Testis (tissue), 3 donors: ENCODE results near the gene SMAD9. TPM values are rescaled to one million over a fixed set of nuclear protein-coding genes. Genes with fewer than 3 reads are reported as not detected.

Source experiments
- DNase-seq: peaks from one replicate; pipeline ENCODE4 v3.0.0-alpha.2; 2019
- H3K27ac ChIP-seq, 2 donors: fragments of 200-600 bp; sonication (generic); one replicate each; pipeline ENCODE4 v1.5.1; 2019
- H3K27me3 ChIP-seq: fragments of 200-600 bp; sonication (generic); one replicate; pipeline ENCODE4 v1.5.1; 2019
- H3K36me3 ChIP-seq: fragments of 200-600 bp; sonication (generic); one replicate; pipeline ENCODE4 v1.5.1; 2017; ENCODE audit warnings: low read depth; ENCODE audit errors: missing control alignments
- H3K4me1 ChIP-seq: fragments of 200-600 bp; sonication (generic); one replicate; pipeline ENCODE4 v1.5.1; 2019
- H3K4me3 ChIP-seq, 2 donors: fragments of 200-600 bp; sonication (generic); one replicate each; pipeline ENCODE4 v1.5.1; 2017 to 2019
- H3K9me3 ChIP-seq: fragments of 200-600 bp; sonication (generic); one replicate; pipeline ENCODE4 v1.5.1; 2017
- POLR2A ChIP-seq: fragments of 450-650 bp; IDR thresholded peaks from one replicate; pipeline ENCODE4 v1.6.1; 2017; ENCODE audit warnings: antibody characterized with exemption, mild to moderate bottlenecking, moderate library complexity
- WGBS, 2 donors: methylation state at CpG; one replicate each; pipeline ENCODE4 v1.1.5; 2018; 5-methylcytosine and 5-hydroxymethylcytosine counted together
- intact Hi-C: fragments of 100-400 bp; cut with DNase I; formaldehyde crosslinking; loops from one replicate; pipeline ENCODE4 v1.15.1; 2023; ENCODE audit warnings: low total_unique reads
- polyA plus RNA-seq: library from polyadenylated mRNA; stranded (reverse); fragments of 350-450 nt; fragmentation: Illumina TruSeq; extraction: RNeasy Lipid Tissue Mini Kit (QIAGEN cat#74804); gene quantifications from one replicate; pipeline ENCODE4 v1.2.3, GENCODE V29; 2014; ENCODE audit warnings: low read depth, low replicate concordance; ENCODE audit not compliant: insufficient read depth
- total RNA-seq, 2 donors: library from RNA; depleted of rRNA; stranded (reverse); fragments of >200 nt; gene quantifications; one replicate each; pipeline ENCODE4 v1.2.3, GENCODE V29; 2016
- TF ChIP-seq, protein P1 (sequence below), 3 experiments: fragments of 450-650 bp in 2 of 3; fragments of 200-600 bp in 1 of 3; sonication (generic) in 1 of 3; IDR thresholded peaks; one replicate each; pipeline ENCODE4 v1.5.1; 2016 to 2019; ENCODE audit warnings: antibody characterized with exemption in 3 of 3, mild to moderate bottlenecking in 2 of 3, moderate library complexity in 1 of 3

The SMAD9 gene
- total and polyA plus RNA-seq, 3 donors from 2014 or later: 4.2 to 11.3 (median 10.9) TPM

DNA sequence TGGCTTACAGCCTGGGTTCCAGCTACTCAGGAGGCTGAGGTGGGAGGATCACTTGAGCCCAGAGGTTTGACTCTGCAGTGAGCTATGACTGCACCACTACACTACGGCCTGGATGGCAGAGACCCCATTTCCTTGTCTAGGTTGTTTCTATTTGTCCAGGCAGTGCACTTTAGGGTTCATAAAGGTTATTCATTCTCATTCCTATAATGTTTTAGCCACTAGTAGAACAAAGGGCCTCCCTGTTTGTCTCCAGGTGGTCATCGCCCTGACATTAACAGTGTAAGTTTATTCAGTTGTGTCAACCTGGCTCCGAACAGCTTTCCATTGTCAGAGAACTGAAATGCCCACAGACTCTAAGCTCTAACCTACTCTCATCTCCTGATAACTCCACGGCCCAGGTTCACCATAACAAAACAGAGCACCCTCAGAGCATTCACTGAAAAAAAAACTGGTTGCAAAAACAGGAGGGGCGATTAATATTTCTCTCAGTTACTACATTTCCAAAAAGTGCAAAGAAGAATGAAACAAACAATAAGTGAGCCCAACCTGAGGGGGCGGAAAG lies 37.1 kb downstream of the SMAD9 start:
- H3K9me3 ChIP-seq: no peaks in the 10 kb centered on the region
- no peak overlapping the region for H3K4me3 ChIP-seq
- no peak for DNase-seq
- intact Hi-C loops: no loop called here
- H3K4me1 ChIP-seq: no peaks in the 10 kb centered on the region
- no peaks in the 10 kb centered on the region for H3K27me3 ChIP-seq
- no peaks in the 10 kb centered on the region for H3K36me3 ChIP-seq
- no peak for TF ChIP-seq POLR2A
- TF ChIP-seq, protein P1, sequence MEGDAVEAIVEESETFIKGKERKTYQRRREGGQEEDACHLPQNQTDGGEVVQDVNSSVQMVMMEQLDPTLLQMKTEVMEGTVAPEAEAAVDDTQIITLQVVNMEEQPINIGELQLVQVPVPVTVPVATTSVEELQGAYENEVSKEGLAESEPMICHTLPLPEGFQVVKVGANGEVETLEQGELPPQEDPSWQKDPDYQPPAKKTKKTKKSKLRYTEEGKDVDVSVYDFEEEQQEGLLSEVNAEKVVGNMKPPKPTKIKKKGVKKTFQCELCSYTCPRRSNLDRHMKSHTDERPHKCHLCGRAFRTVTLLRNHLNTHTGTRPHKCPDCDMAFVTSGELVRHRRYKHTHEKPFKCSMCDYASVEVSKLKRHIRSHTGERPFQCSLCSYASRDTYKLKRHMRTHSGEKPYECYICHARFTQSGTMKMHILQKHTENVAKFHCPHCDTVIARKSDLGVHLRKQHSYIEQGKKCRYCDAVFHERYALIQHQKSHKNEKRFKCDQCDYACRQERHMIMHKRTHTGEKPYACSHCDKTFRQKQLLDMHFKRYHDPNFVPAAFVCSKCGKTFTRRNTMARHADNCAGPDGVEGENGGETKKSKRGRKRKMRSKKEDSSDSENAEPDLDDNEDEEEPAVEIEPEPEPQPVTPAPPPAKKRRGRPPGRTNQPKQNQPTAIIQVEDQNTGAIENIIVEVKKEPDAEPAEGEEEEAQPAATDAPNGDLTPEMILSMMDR (IDR thresholded peaks at IDR 0.05): no peak
- WGBS, 2 donors: 85 to 88% methylated on average over 6 of the region's 6 CpGs
- H3K27ac ChIP-seq: no peak overlapping the region

DNA sequence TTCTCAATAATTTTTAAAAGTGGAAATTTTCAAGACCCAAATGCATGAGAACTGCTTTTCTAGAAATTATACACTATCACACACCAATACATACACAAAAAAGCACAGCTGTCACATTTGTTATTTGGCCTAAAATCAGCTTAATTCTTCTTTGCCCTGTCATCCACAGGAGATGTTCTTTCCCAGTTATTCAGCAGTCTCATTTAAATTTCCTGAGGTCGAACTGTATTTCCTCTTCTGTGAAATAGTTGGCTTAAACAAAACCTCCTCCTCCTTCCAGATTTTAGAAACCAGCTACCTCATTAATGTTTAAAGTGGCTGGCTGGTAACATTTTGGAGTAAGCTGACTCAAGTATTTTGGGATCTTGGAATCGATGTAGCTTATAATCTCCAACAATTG lies 39.1 kb downstream of the SMAD9 start:
- no peak overlapping the region for H3K27ac ChIP-seq
- TF ChIP-seq, protein P1 (IDR thresholded peaks at IDR 0.05): no peak
- no peak for TF ChIP-seq POLR2A
- H3K36me3 ChIP-seq: no peaks in the 10 kb centered on the region
- no peak overlapping the region for H3K4me3 ChIP-seq
- no peaks in the 10 kb centered on the region for H3K27me3 ChIP-seq
- 44 to 60% methylated on average over 2 of the region's 2 CpGs for WGBS, 2 donors
- no peaks in the 10 kb centered on the region for H3K4me1 ChIP-seq
- no peak for DNase-seq
- intact Hi-C loops: no loop called here
- H3K9me3 ChIP-seq: no peaks in the 10 kb centered on the region

DNA sequence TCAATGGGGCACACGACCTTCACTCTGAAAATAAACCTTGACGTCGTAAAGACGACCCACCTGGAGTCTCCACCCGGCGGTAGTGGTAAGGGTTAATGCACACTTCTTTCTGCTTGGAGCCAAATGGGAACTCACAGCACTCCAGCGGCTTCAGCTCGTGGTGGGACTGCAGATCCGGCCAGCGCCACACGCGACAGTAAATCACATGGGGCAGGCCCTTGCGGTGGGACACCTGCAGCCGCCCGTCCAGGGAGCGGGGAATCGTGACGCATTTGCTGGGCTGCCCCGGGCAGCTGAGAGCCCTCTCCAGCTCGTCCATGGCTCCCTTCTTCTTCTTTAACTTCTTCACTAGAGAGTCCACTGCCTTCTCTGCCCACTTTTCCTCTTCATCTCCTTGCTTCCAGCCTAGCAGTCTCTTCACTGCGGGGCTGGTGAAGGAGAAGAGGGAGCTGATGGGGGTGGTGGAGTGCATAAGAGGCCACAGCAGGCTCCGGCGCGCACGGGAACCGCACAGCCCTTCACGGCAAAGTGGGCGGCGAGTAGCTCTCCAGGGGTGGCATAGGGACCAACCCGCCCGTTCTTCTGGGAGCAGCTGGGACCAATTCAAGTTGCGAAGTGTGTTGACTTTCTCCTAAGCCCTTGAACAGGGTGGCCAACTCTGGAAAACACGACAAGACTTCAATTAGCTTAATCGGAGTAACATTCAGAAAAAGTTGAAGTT lies 40.7 kb downstream of the SMAD9 start:
- Histone ChIP-seq H3K9me3 (no peaks in the 10 kb centered on the region), H3K27me3 (no peaks in the 10 kb centered on the region), H3K4me3 (no peak overlapping the region), H3K36me3 (no peaks in the 10 kb centered on the region), H3K27ac (no peak overlapping the region), H3K4me1 (no peaks in the 10 kb centered on the region)
- DNase-seq: no peak
- TF ChIP-seq POLR2A: no peak
- TF ChIP-seq, protein P1 (IDR thresholded peaks at IDR 0.05): no peak
- intact Hi-C loops: no loop called here
- WGBS, 2 donors: 78 to 92% methylated on average over 29 to 34 of the region's 34 CpGs

GRCh38 chr13:36875961-36876360 lies 44.1 kb downstream of the SMAD9 start:
- Histone ChIP-seq H3K4me1 (no peaks in the 10 kb centered on the region), H3K27me3 (no peaks in the 10 kb centered on the region), H3K36me3 (no peaks in the 10 kb centered on the region), H3K27ac (no peak overlapping the region), H3K4me3 (no peak overlapping the region), H3K9me3 (no peaks in the 10 kb centered on the region)
- WGBS, 2 donors: 70 to 92% methylated on average over 4 of the region's 4 CpGs
- intact Hi-C loops: no loop called here
- DNase-seq: no peak
- TF ChIP-seq POLR2A: no peak

GRCh38 chr13:36875431-36875830 lies 44.6 kb downstream of the SMAD9 start:
- intact Hi-C loops: no loop called here
- Histone ChIP-seq H3K4me3 (no peak overlapping the region), H3K4me1 (no peaks in the 10 kb centered on the region), H3K36me3 (no peaks in the 10 kb centered on the region), H3K27me3 (no peaks in the 10 kb centered on the region), H3K9me3 (no peaks in the 10 kb centered on the region), H3K27ac (no peak overlapping the region)
- 94% methylated on average over 4 of the region's 4 CpGs for WGBS, 2 donors
- TF ChIP-seq, protein P1 (IDR thresholded peaks at IDR 0.05): no peak
- TF ChIP-seq POLR2A: no peak
- DNase-seq: no peak
